H1 (cell line): ENCODE results near the gene KCTD15. TPM values are rescaled to one million over a fixed set of nuclear protein-coding genes. Genes with fewer than 3 reads are reported as not detected.

Experiments used
- ATF2 ChIP-seq: IDR thresholded peaks from 2 replicates; pipeline ENCODE4 v1.6.1; 2012; ENCODE audit warnings: low read length, inconsistent platforms
- CBX5 ChIP-seq: fragments of 300-800, 300-1000 bp; sonication (generic); IDR thresholded peaks from 2 replicates; pipeline ENCODE4 v1.7.1; 2016; ENCODE audit warnings: antibody characterized with exemption, low read length, low read depth
- CHD7 ChIP-seq: fragments of 300-600 bp; sonication (generic); IDR thresholded peaks from 2 replicates; pipeline ENCODE4 v1.7.1; 2012; ENCODE audit warnings: low read length, moderate library complexity, mild to moderate bottlenecking, inconsistent platforms; ENCODE audit not compliant: insufficient replicate concordance
- JUN ChIP-seq: IDR thresholded peaks from 2 replicates; pipeline ENCODE4 v1.6.1; 2011; ENCODE audit warnings: low read depth, mild to moderate bottlenecking, improper control_type of control experiment, low read length
- MAFK ChIP-seq: IDR thresholded peaks from 2 replicates; pipeline ENCODE4 v1.6.1; 2012; ENCODE audit warnings: low read depth, mild to moderate bottlenecking, improper control_type of control experiment, low read length
- SAP30 ChIP-seq: fragments of 300-600 bp; sonication (generic); IDR thresholded peaks from 2 replicates; pipeline ENCODE4 v1.7.1; 2012; ENCODE audit warnings: low read length, moderate library complexity, mild to moderate bottlenecking, inconsistent platforms; ENCODE audit not compliant: insufficient read depth, insufficient replicate concordance
- TCF12 ChIP-seq: IDR thresholded peaks from 2 replicates; pipeline ENCODE4 v1.6.1; 2011; ENCODE audit warnings: low read depth, mild to moderate bottlenecking, low read length
- polyA plus RNA-seq, 7 experiments: library from polyadenylated mRNA; depleted of rRNA in 3 of 7; stranded (reverse) in 5 of 7; unstranded in 2 of 7; fragments of >200 nt in 5 of 7; fragments of 200-250 nt in 2 of 7; gene quantifications; 1 replicate in 5 of 7; 2 replicates in 1 of 7; 4 replicates in 1 of 7; pipeline versions ENCODE4 v1.2.1 to v1.2.3, GENCODE V29; 2011 to 2013; ENCODE audit warnings: missing spikeins in 2 of 7, mixed read lengths in 2 of 7
- total RNA-seq: library from RNA; stranded (reverse); fragmentation: NEBNext Ultra II Directional; extraction: Animal tissue kit (Norgen Biotek cat#: 25700); gene quantifications from 2 replicates; pipeline ENCODE4 v1.2.1, GENCODE V29; 2021

KCTD15 gene
- total and polyA plus RNA-seq, 2 of the 8 experiments (the other 6 are each of a cell fraction or from before 2014, with no cell fraction given) = 25.1 to 27.0 TPM

GRCh38 chr19:33795370-33796163, 1.1 kb upstream of the KCTD15 start (continued):
- no peak for TF ChIP-seq CHD7
- no peak for TF ChIP-seq TCF12
- TF ChIP-seq SAP30 = no peak
- TF ChIP-seq CBX5 = no peak
- TF ChIP-seq MAFK = no peak
- no peak for TF ChIP-seq JUN
- TF ChIP-seq ATF2 = no peak
- TF ChIP-seq, all 59 proteins: peak for 18
